Esophagus muscularis mucosa (tissue), 4 donors: Measurements from ENCODE around the gene B3GNT7. TPM values are rescaled to one million over a fixed set of nuclear protein-coding genes. Genes with fewer than 3 reads are reported as not detected.
"Not testable (repeated sequence)": the region's sequence is repeated elsewhere in the genome, so short reads cannot be mapped to it uniquely, and the experiment has no call there.

Experiments used
- DNase-seq: peaks from one replicate; pipeline ENCODE4 v3.0.0-alpha.2; 2017; ENCODE audit errors: extremely low spot score
- H3K27ac ChIP-seq, 4 donors: fragments of 200-600 bp; sonication (generic); replicated peaks in 1 of 4; 1 replicate in 3 of 4; 2 replicates in 1 of 4; pipeline ENCODE4 v1.5.1; 2016 to 2019; ENCODE audit warnings: mild to moderate bottlenecking in 1 of 4
- H3K27me3 ChIP-seq, 4 donors: fragments of 200-600 bp; sonication (generic); one replicate each; pipeline versions ENCODE4 v1.5.1 to v1.6.0; 2016 to 2019
- H3K36me3 ChIP-seq, 4 donors: fragments of 200-600 bp; sonication (generic); one replicate each; pipeline ENCODE4 v1.5.1; 2016 to 2019
- H3K4me1 ChIP-seq, 4 donors: fragments of 200-600 bp; sonication (generic); one replicate each; pipeline ENCODE4 v1.5.1; 2016 to 2019
- H3K4me3 ChIP-seq, 4 donors: fragments of 200-600 bp; sonication (generic); 1 replicate in 2 of 4; 2 replicates in 2 of 4; pipeline ENCODE4 v1.5.1; 2016 to 2019; ENCODE audit warnings: mild to moderate bottlenecking in 4 of 4, moderate library complexity in 1 of 4
- H3K9me3 ChIP-seq, 4 donors: fragments of 200-600 bp; sonication (generic); 1 replicate in 3 of 4; 2 replicates in 1 of 4; pipeline ENCODE4 v1.5.1; 2016 to 2019
- CTCF ChIP-seq, 3 experiments: fragments of 200-600 bp in 2 of 3; fragments of 450-650 bp in 1 of 3; sonication (generic) in 2 of 3; IDR thresholded peaks; one replicate each; pipeline ENCODE4 v1.5.1; 2017 to 2019; ENCODE audit warnings: antibody characterized with exemption in 3 of 3, mild to moderate bottlenecking in 2 of 3, moderate library complexity in 1 of 3
- EP300 ChIP-seq: sonication (generic); formaldehyde crosslinking; IDR thresholded peaks from one replicate; pipeline ENCODE4 v1.6.1; 2017; ENCODE audit warnings: antibody characterized with exemption
- POLR2A ChIP-seq: fragments of 450-650 bp; IDR thresholded peaks from one replicate; pipeline ENCODE4 v1.6.1; 2017; ENCODE audit warnings: antibody characterized with exemption, moderate library complexity, mild to moderate bottlenecking, low read depth
- POLR2AphosphoS5 ChIP-seq, 2 donors: sonication (generic); formaldehyde crosslinking; IDR thresholded peaks; one replicate each; pipeline ENCODE4 v1.6.1; 2017; ENCODE audit warnings: antibody characterized with exemption in 2 of 2
- WGBS: methylation state at CpG from one replicate; pipeline ENCODE4 v1.1.5; 2018; 5-methylcytosine and 5-hydroxymethylcytosine counted together
- intact Hi-C: fragments of 100-400 bp; cut with DNase I; formaldehyde crosslinking; loops from one replicate; pipeline ENCODE4 v1.15.1; 2023
- total RNA-seq, 4 donors: library from RNA; depleted of rRNA; stranded (reverse); fragments of >200 nt; gene quantifications; one replicate each; pipeline versions ENCODE4 v1.1.0 to v1.2.1, GENCODE V29; 2016

The B3GNT7 gene
- total RNA-seq, 4 donors from 2014 or later: 3.7 to 7.0 (median 4.5) TPM

GRCh38 chr2:231427116-231427515, 31.6 kb downstream of the B3GNT7 start:
- H3K9me3 ChIP-seq: no peaks in the 10 kb centered on the region
- H3K27ac ChIP-seq: no peak overlapping the region
- no peaks in the 10 kb centered on the region for H3K27me3 ChIP-seq
- 88% methylated on average over 3 of the region's 3 CpGs for WGBS
- no peaks in the 10 kb centered on the region for H3K4me1 ChIP-seq
- no peak for DNase-seq
- intact Hi-C loops: no loop called here
- TF ChIP-seq EP300 (no peak), POLR2AphosphoS5 (IDR thresholded peaks at IDR 0.05) (no peak), POLR2A (no peak), CTCF (IDR thresholded peaks at IDR 0.05) (no peak)
- no peaks in the 10 kb centered on the region for H3K36me3 ChIP-seq
- H3K4me3 ChIP-seq: no peak overlapping the region

- intact Hi-C loops: no loop called here
- WGBS: 82% methylated on average over 6 of the region's 6 CpGs
Observed at GRCh38 chr2:231429152-231429551, 33.6 kb downstream of the B3GNT7 start.

GRCh38 chr2:231429901-231430300, 34.4 kb downstream of the B3GNT7 start:
- H3K4me1 ChIP-seq: no peaks in the 10 kb centered on the region
- WGBS: 83% methylated on average over 3 of the region's 3 CpGs
- intact Hi-C loops: no loop called here
- no peak for DNase-seq
- H3K9me3 ChIP-seq: no peaks in the 10 kb centered on the region
- no peaks in the 10 kb centered on the region for H3K36me3 ChIP-seq
- H3K27ac ChIP-seq: no peak overlapping the region
- H3K27me3 ChIP-seq: no peaks in the 10 kb centered on the region
- no peak overlapping the region for H3K4me3 ChIP-seq
- TF ChIP-seq POLR2A (no peak), EP300 (no peak), CTCF (IDR thresholded peaks at IDR 0.05) (no peak), POLR2AphosphoS5 (IDR thresholded peaks at IDR 0.05) (no peak)

More at GRCh38 chr2:231429152-231429551, 33.6 kb downstream of the B3GNT7 start:
- Histone ChIP-seq H3K4me3 (no peak overlapping the region), H3K4me1 (no peaks in the 10 kb centered on the region), H3K36me3 (no peaks in the 10 kb centered on the region), H3K9me3 (no peaks in the 10 kb centered on the region), H3K27me3 (no peaks in the 10 kb centered on the region), H3K27ac (no peak overlapping the region)
- no peak for TF ChIP-seq POLR2A
- TF ChIP-seq POLR2AphosphoS5 (IDR thresholded peaks at IDR 0.05): no peak
- no peak for TF ChIP-seq EP300
- no peak for TF ChIP-seq CTCF (IDR thresholded peaks at IDR 0.05)
- DNase-seq: no peak

GRCh38 chr2:231430437-231430836, 34.9 kb downstream of the B3GNT7 start:
- 91% methylated on average over 4 of the region's 4 CpGs for WGBS
- intact Hi-C loops, H3K27me3 ChIP-seq, H3K4me3 ChIP-seq, H3K36me3 ChIP-seq, H3K27ac ChIP-seq, DNase-seq, H3K9me3 ChIP-seq, H3K4me1 ChIP-seq: not testable (repeated sequence)

GRCh38 chr2:231431606-231432005, 36.1 kb downstream of the B3GNT7 start:
- intact Hi-C loops: no loop called here
- WGBS: 89% methylated on average over 4 of the region's 4 CpGs

More at GRCh38 chr2:231431606-231432005, 36.1 kb downstream of the B3GNT7 start:
- no peak overlapping the region for H3K27ac ChIP-seq
- no peak for DNase-seq
- no peaks in the 10 kb centered on the region for H3K4me1 ChIP-seq
- H3K27me3 ChIP-seq: no peaks in the 10 kb centered on the region
- H3K36me3 ChIP-seq: no peaks in the 10 kb centered on the region
- H3K4me3 ChIP-seq: no peak overlapping the region
- no peaks in the 10 kb centered on the region for H3K9me3 ChIP-seq
- TF ChIP-seq POLR2AphosphoS5 (IDR thresholded peaks at IDR 0.05) (no peak), POLR2A (no peak), CTCF (IDR thresholded peaks at IDR 0.05) (no peak), EP300 (no peak)
